A549 treated with Hydrocortisone at 1 μM for 4 hours (cell line): Measurements from ENCODE around the gene PRSS48. TPM values are rescaled to one million over a fixed set of nuclear protein-coding genes. Genes with fewer than 3 reads are reported as not detected.

Source experiments
- total RNA-seq: library from RNA; stranded (reverse); fragments of 200-300 nt; extraction: Qiagen RNA extraction; gene quantifications from 5 replicates; pipeline ENCODE4 v1.2.3, GENCODE V29; 2022

Gene PRSS48
- not detected in 5 replicates for total RNA-seq

GRCh38 chr4:151276787-151277562 lies at the start of gene PRSS48:
TSS of gene PRSS48 (plus strand) at chr4:151277161. CDS start at chr4:151277173, 12 bp downstream.

GRCh38 chr4:151325111-151325948 lies 48.4 kb downstream of the PRSS48 start, which contains the start of gene SH3D19:
TSS of gene SH3D19 (minus strand) at chr4:151325605. CDS start at chr4:151325352, 253 bp downstream.

Other genes with a start within 250 kb of the PRSS48 start
- 1,690 to 1,770 TPM (median 1,716 TPM) in 5 replicates for gene RPS3A, start 177.5 kb upstream of the PRSS48 start, total RNA-seq
- 21.7 to 25.8 TPM (median 23.5 TPM) in 5 replicates for gene SH3D19, start 48.4 kb downstream of the PRSS48 start, total RNA-seq
- gene FHIP1A, start 132.0 kb downstream of the PRSS48 start, total RNA-seq: 0.05 to 0.64 TPM (median 0.17 TPM) in 5 replicates